ENCODE data around the gene AP5B1.

DNA sequence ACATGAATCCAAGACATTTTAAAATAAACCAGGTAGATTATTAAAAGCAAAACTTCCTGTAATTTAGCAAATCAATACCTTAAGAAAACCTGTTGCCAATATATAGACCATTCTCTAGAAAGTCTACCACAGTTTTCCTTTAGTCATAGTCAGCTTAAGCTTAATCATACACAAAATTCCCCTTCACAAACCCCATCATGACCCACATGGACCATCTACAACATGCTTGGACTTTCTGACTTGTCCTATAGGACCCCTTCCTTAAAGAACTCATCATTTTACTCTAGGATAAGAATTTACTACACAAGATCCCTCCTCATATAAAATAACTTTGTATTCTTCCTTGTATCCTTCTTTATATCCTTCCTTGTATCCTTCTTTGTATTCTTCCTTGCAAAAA is 44.0 kb downstream of the AP5B1 start:
- TF ChIP-seq JUN (IDR thresholded peaks at IDR 0.05; ENCODE audit: borderline replicate concordance, low read depth, low read length) (no peak), JUN (CRISPR knock-in tag; IDR thresholded peaks at IDR 0.05; ENCODE audit: borderline replicate concordance) (no peak), MYC (IDR thresholded peaks at IDR 0.05; ENCODE audit: low read depth, low read length) (no peak), MYC (CRISPR knock-in tag; IDR thresholded peaks at IDR 0.05; ENCODE audit: borderline replicate concordance, low read depth) (no peak)
- TF ChIP-seq, protein P1, sequence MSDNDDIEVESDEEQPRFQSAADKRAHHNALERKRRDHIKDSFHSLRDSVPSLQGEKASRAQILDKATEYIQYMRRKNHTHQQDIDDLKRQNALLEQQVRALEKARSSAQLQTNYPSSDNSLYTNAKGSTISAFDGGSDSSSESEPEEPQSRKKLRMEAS (CRISPR knock-in tag; IDR thresholded peaks at IDR 0.05), result no peak
